ENCODE results near the gene SCAMP5.

The SCAMP5 gene

DNA sequence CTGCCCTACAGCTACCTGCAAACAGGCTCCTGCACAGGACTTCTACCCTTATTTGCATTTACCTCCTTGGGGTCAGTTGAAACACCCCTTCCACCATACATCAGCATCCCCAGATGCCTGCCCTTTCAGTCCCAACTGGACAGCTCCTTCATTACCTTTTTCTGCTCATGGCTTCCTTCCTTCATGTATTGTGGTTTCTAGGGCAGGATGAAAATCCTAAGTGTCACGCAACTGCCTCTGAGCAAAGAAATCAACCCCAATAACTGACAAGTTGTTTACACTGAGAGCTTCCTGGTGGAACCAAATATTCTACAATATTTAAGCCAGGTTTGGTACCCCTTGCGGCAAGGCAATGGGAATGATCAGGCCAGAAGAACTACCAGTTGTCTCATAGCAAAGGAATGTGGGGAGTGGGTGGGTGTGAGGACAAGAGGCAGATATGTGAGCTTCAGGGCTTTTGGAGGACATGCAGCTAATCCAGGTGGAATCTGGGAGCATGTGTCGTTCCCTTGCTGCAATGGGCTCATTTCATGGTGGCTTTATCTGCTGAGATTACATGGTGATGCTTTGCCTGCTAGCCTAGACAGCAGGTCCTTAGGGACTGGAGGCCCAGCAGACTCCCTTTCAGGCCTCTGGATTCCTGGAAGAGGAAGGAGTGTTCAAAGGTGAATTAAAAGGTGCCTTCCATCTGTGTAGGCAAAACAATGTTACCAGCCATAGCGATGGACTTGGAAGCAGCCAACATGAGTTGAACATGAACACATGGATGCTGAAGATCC is 63.0 kb downstream of the SCAMP5 start:
- H3K27me3 ChIP-seq (ENCODE audit: control insufficient read depth, insufficient read depth, low read length) = no peaks in the 10 kb centered on the region
- H3K9me3 ChIP-seq (ENCODE audit: control insufficient read depth, insufficient read depth, low read length) = no peaks in the 10 kb centered on the region
- H3K9ac ChIP-seq (ENCODE audit: low read depth, low read length) = no peak overlapping the region
- H3K36me3 ChIP-seq (ENCODE audit: control insufficient read depth, insufficient read depth, low read length) = no peaks in the 10 kb centered on the region
- H3K27ac ChIP-seq (ENCODE audit: low read depth, low read length) = peak overlapping the region; percentile 47
- H3K4me3 ChIP-seq (ENCODE audit: low read depth, low read length) = no peak overlapping the region
- no peaks in the 10 kb centered on the region for H3K4me1 ChIP-seq (ENCODE audit: control insufficient read depth, insufficient read depth, low read length)

DNA sequence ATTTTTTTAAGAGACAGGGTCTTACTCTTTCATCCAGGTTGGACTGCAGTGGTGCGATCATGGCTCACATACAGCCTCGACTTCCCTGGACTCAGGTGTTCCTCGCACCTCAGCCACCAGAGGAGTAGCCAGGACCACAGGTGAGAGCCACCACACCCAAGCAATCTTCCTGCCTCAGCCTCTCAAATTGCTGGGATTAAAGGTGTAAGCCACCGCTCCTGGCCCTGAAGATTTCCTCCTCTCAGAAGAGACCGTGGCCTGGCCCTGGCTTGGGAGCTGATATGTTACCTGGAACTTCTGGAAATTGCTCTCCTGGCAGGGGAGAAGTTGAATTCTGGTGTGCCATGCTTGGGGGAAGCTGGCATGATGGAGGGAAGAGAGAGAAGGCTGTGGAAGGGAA is 64.2 kb downstream of the SCAMP5 start:
- H3K27ac ChIP-seq (ENCODE audit: low read depth, low read length) = no peak overlapping the region
- H3K36me3 ChIP-seq (ENCODE audit: control insufficient read depth, insufficient read depth, low read length) = no peaks in the 10 kb centered on the region
- no peak overlapping the region for H3K9ac ChIP-seq (ENCODE audit: low read depth, low read length)
- H3K4me3 ChIP-seq (ENCODE audit: low read depth, low read length) = no peak overlapping the region
- H3K4me1 ChIP-seq (ENCODE audit: control insufficient read depth, insufficient read depth, low read length) = no peaks in the 10 kb centered on the region
- no peaks in the 10 kb centered on the region for H3K27me3 ChIP-seq (ENCODE audit: control insufficient read depth, insufficient read depth, low read length)
- no peaks in the 10 kb centered on the region for H3K9me3 ChIP-seq (ENCODE audit: control insufficient read depth, insufficient read depth, low read length)

DNA sequence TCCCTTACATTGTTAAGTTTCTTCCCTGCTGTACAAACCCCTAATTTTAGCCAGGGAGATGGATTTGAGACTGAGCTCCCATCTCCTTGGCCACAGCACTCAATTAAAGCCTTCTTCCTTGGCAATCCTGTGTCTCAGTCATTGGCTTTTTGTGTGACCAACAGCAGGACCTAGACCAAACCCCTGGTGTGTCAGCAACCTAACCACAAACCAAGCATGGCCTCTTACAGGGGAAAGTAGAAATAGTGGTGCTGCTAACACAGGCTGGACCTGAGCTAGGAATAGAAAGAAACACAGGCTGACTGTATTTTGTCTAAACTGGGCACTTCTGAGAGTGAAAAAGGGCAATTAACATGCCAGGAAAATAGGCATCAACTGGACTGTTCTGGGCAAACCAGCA is 65.9 kb downstream of the SCAMP5 start:
- Histone ChIP-seq H3K36me3 (ENCODE audit: control insufficient read depth, insufficient read depth, low read length) (no peaks in the 10 kb centered on the region), H3K9me3 (ENCODE audit: control insufficient read depth, insufficient read depth, low read length) (no peaks in the 10 kb centered on the region), H3K27ac (ENCODE audit: low read depth, low read length) (no peak overlapping the region), H3K9ac (ENCODE audit: low read depth, low read length) (no peak overlapping the region), H3K27me3 (ENCODE audit: control insufficient read depth, insufficient read depth, low read length) (no peaks in the 10 kb centered on the region), H3K4me3 (ENCODE audit: low read depth, low read length) (no peak overlapping the region), H3K4me1 (ENCODE audit: control insufficient read depth, insufficient read depth, low read length) (no peaks in the 10 kb centered on the region)

DNA sequence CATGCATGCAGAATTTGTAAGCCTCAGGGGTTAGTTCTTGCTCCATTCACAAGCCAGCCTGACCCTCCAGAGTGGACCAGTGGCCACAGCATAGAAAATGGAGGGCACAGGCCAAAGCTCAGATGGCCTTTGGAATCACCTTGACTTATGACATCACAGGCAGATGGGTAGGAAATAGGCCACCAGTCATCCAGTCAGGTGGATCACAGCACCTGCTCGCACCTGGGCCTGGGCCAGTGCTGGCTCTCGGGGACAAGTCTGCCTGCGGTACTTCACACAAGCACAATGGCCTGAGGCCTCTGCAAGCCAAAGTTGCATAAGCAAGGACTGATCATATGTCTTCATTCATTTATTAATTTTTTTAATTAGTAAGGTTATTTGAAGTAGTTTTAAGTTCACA is 67.3 kb downstream of the SCAMP5 start:
- H3K9ac ChIP-seq (ENCODE audit: low read depth, low read length) = no peak overlapping the region
- no peak overlapping the region for H3K4me3 ChIP-seq (ENCODE audit: low read depth, low read length)
- H3K27me3 ChIP-seq (ENCODE audit: control insufficient read depth, insufficient read depth, low read length) = no peaks in the 10 kb centered on the region
- no peaks in the 10 kb centered on the region for H3K36me3 ChIP-seq (ENCODE audit: control insufficient read depth, insufficient read depth, low read length)
- no peaks in the 10 kb centered on the region for H3K9me3 ChIP-seq (ENCODE audit: control insufficient read depth, insufficient read depth, low read length)
- no peaks in the 10 kb centered on the region for H3K4me1 ChIP-seq (ENCODE audit: control insufficient read depth, insufficient read depth, low read length)
- no peak overlapping the region for H3K27ac ChIP-seq (ENCODE audit: low read depth, low read length)

DNA sequence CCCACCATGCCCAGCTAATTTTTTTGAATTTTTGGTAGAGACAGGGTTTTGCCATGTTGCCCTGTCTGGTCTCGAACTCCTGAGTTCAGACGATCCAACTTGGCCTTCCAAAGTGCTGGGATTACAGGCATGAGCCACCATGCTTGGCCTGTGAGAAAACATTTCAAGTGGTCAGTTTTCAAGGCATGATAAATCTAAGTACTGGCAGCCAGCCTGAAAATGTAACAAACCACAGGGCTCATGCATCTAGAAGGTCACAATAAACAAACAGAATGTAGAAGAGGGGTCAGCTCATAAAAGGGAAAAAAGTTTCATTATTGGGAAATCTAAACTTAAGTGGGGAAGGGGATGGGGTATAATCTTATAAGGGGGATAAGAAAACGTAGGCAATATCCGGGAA is 68.0 kb downstream of the SCAMP5 start:
- Histone ChIP-seq H3K36me3 (ENCODE audit: control insufficient read depth, insufficient read depth, low read length) (no peaks in the 10 kb centered on the region), H3K27ac (ENCODE audit: low read depth, low read length) (no peak overlapping the region), H3K4me1 (ENCODE audit: control insufficient read depth, insufficient read depth, low read length) (no peaks in the 10 kb centered on the region), H3K9me3 (ENCODE audit: control insufficient read depth, insufficient read depth, low read length) (no peaks in the 10 kb centered on the region), H3K4me3 (ENCODE audit: low read depth, low read length) (no peak overlapping the region), H3K27me3 (ENCODE audit: control insufficient read depth, insufficient read depth, low read length) (no peaks in the 10 kb centered on the region), H3K9ac (ENCODE audit: low read depth, low read length) (no peak overlapping the region)

DNA sequence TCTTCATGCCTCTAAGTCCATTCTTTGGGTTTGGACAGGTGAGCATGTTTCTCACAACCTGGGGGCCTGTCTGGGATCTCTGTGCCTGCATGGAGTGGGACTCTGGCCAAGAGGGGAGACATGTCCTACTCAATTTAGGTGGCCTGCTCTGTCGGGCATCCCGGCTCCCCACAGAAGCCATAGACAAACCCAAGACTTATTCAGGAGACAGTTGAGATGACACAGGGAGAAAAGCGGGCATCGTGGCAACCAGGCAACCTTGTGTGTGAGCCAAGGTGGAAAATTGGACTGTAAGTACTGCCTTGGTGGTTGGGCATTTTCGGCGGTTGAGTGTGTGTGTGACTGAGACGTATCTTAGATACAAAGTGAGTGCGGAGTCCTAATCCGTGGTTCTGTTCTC is 68.5 kb downstream of the SCAMP5 start:
- no peak overlapping the region for H3K9ac ChIP-seq (ENCODE audit: low read depth, low read length)
- no peak overlapping the region for H3K4me3 ChIP-seq (ENCODE audit: low read depth, low read length)
- H3K36me3 ChIP-seq (ENCODE audit: control insufficient read depth, insufficient read depth, low read length) = no peaks in the 10 kb centered on the region
- H3K9me3 ChIP-seq (ENCODE audit: control insufficient read depth, insufficient read depth, low read length) = no peaks in the 10 kb centered on the region
- H3K4me1 ChIP-seq (ENCODE audit: control insufficient read depth, insufficient read depth, low read length) = no peaks in the 10 kb centered on the region
- no peak overlapping the region for H3K27ac ChIP-seq (ENCODE audit: low read depth, low read length)
- H3K27me3 ChIP-seq (ENCODE audit: control insufficient read depth, insufficient read depth, low read length) = no peaks in the 10 kb centered on the region

DNA sequence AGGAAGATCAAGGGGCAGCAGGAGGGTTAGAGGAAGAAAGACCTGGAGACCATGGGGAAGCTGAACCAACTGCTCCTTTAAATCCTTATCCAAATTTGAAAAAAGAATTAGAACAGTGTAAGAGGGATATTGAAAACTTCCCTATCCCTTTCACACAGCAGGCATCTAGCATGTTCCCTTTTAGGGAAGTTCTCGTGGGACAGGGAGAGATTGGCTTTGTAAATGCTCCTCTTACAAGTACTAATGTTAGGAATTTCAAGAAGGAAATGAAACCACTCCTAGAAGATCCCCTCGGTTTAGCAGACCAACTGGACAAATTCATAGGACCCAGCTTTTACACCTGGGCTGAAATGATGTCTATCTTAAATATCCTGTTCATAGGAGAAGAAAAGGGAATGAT is 69.5 kb downstream of the SCAMP5 start:
- H3K27me3 ChIP-seq (ENCODE audit: control insufficient read depth, insufficient read depth, low read length) = no peaks in the 10 kb centered on the region
- H3K4me1 ChIP-seq (ENCODE audit: control insufficient read depth, insufficient read depth, low read length) = no peaks in the 10 kb centered on the region
- H3K9ac ChIP-seq (ENCODE audit: low read depth, low read length) = no peak overlapping the region
- H3K36me3 ChIP-seq (ENCODE audit: control insufficient read depth, insufficient read depth, low read length) = no peaks in the 10 kb centered on the region
- H3K4me3 ChIP-seq (ENCODE audit: low read depth, low read length) = no peak overlapping the region
- H3K9me3 ChIP-seq (ENCODE audit: control insufficient read depth, insufficient read depth, low read length) = no peaks in the 10 kb centered on the region
- H3K27ac ChIP-seq (ENCODE audit: low read depth, low read length) = no peak overlapping the region

DNA sequence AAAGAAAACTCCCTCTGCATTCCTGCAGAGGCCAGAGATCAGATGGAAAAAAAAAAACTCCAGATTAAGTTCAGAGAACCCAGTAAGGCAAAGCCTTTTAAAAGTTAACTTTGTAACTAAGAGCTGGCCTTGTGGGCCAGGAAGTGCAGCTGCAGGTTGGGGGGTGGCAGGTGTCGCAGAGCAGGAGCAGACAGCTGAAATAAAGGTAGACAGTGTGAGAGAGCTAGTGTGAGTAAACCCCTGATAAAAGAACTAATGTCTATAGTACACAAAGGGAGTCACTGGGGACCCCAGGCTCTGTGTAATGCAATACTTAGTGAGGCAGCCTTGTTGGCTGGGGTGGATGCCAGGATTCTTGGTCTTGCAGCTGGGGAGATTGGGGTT is 70.1 kb downstream of the SCAMP5 start:
- Histone ChIP-seq H3K27me3 (ENCODE audit: control insufficient read depth, insufficient read depth, low read length) (no peaks in the 10 kb centered on the region), H3K9me3 (ENCODE audit: control insufficient read depth, insufficient read depth, low read length) (no peaks in the 10 kb centered on the region), H3K27ac (ENCODE audit: low read depth, low read length) (no peak overlapping the region), H3K36me3 (ENCODE audit: control insufficient read depth, insufficient read depth, low read length) (no peaks in the 10 kb centered on the region), H3K4me1 (ENCODE audit: control insufficient read depth, insufficient read depth, low read length) (no peaks in the 10 kb centered on the region), H3K4me3 (ENCODE audit: low read depth, low read length) (no peak overlapping the region), H3K9ac (ENCODE audit: low read depth, low read length) (no peak overlapping the region)

DNA sequence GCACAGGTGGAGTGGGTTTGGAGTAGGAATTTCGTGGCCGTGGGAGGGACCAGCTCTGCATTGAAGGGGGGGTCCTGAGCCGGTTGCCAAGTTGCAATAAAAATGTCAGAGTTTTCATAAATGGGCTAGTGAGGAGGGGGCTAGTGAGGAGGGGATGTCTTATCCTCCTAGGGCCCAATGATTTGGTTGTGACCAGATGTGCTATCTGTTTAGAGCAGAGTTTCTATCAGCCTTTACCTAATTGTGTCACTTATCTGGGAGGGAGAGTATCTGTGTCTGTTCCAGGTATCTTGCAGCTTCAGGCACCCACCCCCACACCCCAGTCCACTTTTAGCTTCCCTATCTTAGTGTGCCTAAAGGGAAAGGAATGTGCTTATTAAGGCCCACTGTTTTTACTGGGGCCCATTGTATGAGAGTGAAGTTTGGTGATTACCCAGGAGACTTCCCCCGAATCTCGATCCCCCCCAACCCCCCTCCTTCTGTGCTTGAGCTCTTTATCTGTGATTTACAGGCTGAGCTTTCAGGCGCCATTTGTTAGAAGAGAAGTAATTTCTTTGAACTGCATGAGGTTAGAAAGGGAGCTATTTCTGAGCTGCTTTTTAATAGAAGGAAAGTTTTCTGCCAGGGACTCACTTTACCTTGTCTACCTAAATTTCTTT is 70.6 kb downstream of the SCAMP5 start:
- Histone ChIP-seq H3K27me3 (ENCODE audit: control insufficient read depth, insufficient read depth, low read length) (no peaks in the 10 kb centered on the region), H3K9ac (ENCODE audit: low read depth, low read length) (no peak overlapping the region), H3K4me1 (ENCODE audit: control insufficient read depth, insufficient read depth, low read length) (no peaks in the 10 kb centered on the region), H3K27ac (ENCODE audit: low read depth, low read length) (no peak overlapping the region), H3K9me3 (ENCODE audit: control insufficient read depth, insufficient read depth, low read length) (no peaks in the 10 kb centered on the region), H3K36me3 (ENCODE audit: control insufficient read depth, insufficient read depth, low read length) (no peaks in the 10 kb centered on the region), H3K4me3 (ENCODE audit: low read depth, low read length) (no peak overlapping the region)

DNA sequence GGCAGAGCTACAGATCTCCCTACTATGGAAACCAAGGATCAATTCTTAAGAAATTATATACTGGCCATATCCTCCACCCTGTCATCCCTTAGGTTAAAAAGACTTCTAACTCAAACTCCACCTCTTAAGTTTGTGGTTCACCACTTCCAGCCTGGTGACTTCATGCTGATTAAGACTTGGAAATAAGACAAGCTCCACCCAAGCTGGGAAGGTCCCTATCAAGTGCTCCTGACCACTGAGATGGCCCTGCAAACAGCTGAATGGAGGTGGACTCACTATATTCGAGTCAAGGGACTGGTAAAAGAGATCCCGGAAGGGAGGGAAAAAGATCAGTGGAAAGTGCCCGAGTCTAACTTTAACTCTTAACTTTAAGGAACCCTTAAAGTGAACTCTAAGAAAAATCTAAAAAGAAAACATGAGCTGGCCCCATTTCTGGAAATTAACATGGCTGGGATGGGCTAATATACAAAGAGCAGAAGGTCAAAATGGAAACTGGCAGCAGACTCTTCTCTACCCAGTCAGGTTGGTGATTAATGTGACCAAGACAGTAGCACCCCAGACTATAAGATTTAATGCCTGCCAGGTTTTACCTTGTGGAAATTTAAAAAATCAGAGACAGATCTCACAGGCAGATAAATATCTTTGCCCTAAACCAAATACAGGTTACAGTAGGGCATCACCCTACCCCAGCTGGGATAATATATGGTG is 71.9 kb downstream of the SCAMP5 start:
- Histone ChIP-seq H3K27me3 (ENCODE audit: control insufficient read depth, insufficient read depth, low read length) (no peaks in the 10 kb centered on the region; the same call in 1 of the 2 replicates), H3K9me3 (ENCODE audit: control insufficient read depth, insufficient read depth, low read length) (no peaks in the 10 kb centered on the region), H3K9ac (ENCODE audit: low read depth, low read length) (no peak overlapping the region), H3K4me1 (ENCODE audit: control insufficient read depth, insufficient read depth, low read length) (no peaks in the 10 kb centered on the region), H3K27ac (ENCODE audit: low read depth, low read length) (no peak overlapping the region), H3K4me3 (ENCODE audit: low read depth, low read length) (no peak overlapping the region), H3K36me3 (ENCODE audit: control insufficient read depth, insufficient read depth, low read length) (no peaks in the 10 kb centered on the region)

DNA sequence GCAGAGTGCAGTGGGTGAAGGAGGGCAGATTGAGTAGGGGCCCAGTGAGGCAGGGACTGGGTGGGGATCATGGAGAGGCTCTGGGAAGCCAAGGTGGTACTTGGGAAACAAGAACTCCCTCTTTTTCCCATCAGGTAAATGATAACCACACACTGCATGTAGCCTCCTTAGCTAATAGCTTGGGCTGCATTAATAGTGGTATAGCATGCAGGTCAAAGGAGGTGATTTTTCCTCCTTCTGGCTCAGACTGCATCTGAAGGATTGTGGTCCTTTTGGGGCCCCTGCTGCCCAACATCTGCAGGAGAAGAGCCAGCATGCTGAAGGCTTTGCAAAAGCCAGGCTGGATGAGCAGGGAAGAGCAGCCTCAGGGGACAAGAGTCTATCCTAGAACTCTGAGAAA is 73.4 kb downstream of the SCAMP5 start:
- Histone ChIP-seq H3K27me3 (ENCODE audit: control insufficient read depth, insufficient read depth, low read length) (no peaks in the 10 kb centered on the region; the same call in 1 of the 2 replicates), H3K27ac (ENCODE audit: low read depth, low read length) (no peak overlapping the region), H3K4me1 (ENCODE audit: control insufficient read depth, insufficient read depth, low read length) (no peaks in the 10 kb centered on the region), H3K4me3 (ENCODE audit: low read depth, low read length) (no peak overlapping the region), H3K9ac (ENCODE audit: low read depth, low read length) (no peak overlapping the region), H3K9me3 (ENCODE audit: control insufficient read depth, insufficient read depth, low read length) (no peaks in the 10 kb centered on the region), H3K36me3 (ENCODE audit: control insufficient read depth, insufficient read depth, low read length) (no peaks in the 10 kb centered on the region)

All from HUES48 (cell line).